Cerebellar cortex (tissue), 1 donor: ENCODE data around the gene SYTL3.
"Not testable (repeated sequence)": the region's sequence is repeated elsewhere in the genome, so short reads cannot be mapped to it uniquely, and the experiment has no call there.

ENCODE experiments used
- DNase-seq: peaks from one replicate; pipeline ENCODE4 v3.0.0-alpha.2; 2015; ENCODE audit warnings: low spot score

Gene SYTL3, protein sequence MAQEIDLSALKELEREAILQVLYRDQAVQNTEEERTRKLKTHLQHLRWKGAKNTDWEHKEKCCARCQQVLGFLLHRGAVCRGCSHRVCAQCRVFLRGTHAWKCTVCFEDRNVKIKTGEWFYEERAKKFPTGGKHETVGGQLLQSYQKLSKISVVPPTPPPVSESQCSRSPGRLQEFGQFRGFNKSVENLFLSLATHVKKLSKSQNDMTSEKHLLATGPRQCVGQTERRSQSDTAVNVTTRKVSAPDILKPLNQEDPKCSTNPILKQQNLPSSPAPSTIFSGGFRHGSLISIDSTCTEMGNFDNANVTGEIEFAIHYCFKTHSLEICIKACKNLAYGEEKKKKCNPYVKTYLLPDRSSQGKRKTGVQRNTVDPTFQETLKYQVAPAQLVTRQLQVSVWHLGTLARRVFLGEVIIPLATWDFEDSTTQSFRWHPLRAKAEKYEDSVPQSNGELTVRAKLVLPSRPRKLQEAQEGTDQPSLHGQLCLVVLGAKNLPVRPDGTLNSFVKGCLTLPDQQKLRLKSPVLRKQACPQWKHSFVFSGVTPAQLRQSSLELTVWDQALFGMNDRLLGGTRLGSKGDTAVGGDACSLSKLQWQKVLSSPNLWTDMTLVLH

GRCh38 chr6:158649289-158650143 is at the start of gene SYTL3:
SYTL3 (plus strand) TSS chr6:158650054; CDS start chr6:158663269, 13,215 bp downstream.
- DNase-seq, result no peak

DNA sequence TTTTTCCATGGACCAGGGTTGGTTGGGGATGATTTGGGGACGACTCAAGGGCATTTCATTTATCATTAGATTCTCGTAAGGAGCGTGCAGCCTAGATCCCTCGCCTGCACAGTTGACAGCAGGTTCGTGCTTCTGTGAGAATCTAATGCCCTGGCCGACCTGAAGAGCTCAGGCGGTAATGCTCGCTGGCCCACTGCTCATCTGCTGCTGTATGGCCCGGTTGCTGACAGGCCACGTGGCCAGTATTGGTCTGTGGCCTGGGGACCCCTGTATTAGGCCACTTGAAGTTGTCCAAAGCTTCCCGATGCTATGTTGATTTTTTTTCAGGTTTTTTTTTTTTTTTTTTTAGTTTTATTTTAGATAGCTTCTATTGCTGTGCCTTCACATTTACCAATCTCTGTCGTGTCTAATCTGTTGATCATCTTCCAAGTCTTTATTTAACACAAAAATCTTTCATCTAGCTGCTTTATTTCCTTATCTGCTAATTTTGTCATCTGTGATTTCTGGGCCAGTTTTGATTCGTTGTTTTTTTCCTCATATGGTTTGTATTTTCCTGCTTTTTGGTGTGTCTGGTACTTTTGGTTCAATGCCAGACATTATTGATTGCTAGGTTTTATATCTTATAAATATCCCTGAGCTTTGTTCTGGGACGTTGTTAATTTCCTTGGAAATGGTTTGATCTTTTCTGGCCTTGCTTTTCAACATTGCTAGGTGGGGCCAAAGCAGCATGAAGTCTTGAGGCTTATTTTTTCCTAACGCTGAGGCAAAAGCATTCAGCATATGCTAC is 46.4 kb upstream of the SYTL3 start:
- no peak for DNase-seq

DNA sequence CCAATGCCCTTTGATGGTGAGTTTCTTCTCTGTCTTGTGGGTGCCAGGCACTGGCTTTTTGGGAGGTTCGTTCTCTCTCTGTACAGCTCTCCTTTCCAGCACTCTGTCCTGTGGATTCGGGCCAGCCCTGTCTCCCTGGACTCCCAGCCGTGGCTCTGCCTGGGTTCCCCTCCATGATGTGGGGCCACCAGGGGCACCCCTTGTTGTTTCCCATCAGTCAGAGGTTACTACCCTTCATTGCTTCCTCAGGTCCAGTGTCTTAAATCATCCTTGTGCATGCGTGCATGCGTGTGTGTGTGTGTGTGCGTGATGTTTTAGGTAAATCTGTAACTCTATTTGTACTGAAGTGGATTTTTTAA is 45.8 kb upstream of the SYTL3 start:
- no peak for DNase-seq

GRCh38 chr6:158605266-158605878 is 44.5 kb upstream of the SYTL3 start:
- DNase-seq, result peak; percentile 82

DNA sequence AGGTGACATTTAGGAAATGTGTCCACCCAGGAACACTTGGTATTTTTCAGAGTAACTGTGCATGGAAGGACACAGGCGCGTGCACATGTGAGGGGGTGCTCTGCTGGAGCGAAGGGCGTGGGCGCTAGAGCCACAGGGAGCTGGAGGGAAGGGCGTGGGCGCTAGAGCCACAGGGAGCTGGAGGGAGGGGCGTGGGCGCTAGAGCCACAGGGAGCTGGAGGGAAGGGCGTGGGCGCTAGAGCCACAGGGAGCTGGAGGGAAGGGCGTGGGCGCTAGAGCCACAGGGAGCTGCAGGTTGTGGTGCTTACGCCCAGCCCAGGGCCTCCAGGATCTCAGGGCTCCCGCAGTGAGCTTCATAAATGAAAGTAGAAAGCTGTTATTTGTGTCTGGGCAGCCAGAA is 43.8 kb upstream of the SYTL3 start:
- not testable (repeated sequence) for DNase-seq

GRCh38 chr6:158606935-158607334 is 42.9 kb upstream of the SYTL3 start:
- no peak for DNase-seq

DNA sequence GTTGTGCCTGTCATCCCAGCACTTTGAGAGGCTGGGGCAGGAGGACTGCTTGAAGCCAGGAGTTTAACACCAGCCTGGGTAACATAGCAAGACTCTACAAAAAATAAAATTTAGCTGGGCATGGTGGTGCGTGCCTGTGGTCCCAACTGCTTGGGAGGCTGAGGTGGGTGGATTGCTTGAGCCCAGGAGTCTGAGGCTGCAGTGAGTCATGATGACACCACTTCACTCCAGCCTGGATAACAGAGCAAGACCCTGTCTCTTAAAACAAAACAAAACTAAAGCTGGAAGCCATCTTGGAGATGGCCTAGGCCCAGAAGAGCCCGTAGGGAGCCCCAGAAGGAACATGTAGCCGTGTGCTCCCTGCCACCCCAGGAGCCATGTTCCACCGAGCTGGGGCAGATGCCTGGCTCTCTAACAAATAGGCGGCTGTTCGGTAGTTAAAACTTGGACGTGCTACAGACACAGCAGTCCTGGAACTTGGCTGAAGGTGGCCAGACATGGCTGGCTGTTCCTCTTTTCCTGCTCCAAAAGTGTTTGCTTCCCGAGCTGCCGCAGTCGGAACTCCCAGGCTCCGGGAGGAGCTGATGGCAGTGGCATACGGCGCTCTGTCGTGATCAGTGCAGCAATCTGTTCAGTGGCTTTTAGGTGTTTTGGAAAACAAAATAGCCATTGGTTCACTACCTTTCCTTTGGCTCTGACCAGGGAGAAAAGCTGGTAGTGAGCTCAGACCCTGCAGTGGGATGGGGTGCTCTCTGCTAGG is 42.3 kb upstream of the SYTL3 start:
- peak; percentile 79 for DNase-seq

DNA sequence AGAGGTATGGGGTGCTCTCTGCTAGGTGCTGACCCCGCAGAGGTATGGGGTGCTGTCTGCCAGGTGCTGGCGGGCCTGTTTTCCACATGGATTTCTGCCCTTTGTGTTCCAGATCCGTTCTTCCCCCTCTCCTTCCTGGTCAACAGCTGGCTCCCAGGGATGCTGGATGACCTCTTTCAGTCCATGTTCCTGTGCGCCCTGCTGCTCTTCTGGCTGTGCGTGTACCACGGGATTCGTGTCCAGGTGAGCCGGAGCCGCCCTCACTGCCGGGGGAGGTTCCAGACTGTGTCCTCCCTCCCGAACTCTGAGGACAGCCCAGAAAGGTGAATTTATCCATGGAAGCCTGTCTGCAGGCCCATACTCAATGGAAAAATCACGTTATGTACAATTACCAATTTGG is 41.6 kb upstream of the SYTL3 start:
- DNase-seq, result no peak

GRCh38 chr6:158609455-158610155 is 40.2 kb upstream of the SYTL3 start:
- no peak for DNase-seq

DNA sequence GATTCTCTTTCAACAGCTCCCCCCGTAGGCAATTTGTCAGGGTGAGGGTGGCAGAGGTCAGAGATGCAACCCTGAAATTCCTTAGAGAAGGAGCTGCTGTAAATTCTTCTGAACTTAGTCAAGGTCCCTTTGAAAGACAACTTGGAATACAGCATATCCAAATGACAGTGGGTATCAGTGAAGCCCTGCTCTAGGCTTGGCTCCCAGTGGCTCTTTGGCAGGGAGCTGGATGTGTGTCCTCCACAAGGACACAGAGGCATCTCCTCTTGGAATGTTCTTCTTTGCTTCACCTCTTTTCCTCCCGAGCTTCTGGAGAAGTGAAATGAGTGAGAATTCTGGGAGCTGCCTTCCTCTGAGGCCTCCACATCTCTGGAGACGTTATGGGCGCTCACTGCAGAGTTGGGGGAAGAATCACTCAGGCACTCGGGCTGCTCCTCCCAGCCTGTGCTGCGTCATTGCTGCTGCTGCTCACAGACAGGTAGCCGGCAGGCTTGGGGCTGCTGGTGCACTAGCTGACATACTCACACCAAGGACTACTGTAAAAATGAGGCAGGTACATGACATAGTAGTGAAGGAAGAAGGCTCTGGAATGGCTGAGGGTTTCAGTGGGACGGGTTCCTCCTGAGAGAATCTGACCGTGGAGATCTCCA is 39.4 kb upstream of the SYTL3 start:
- no peak for DNase-seq

GRCh38 chr6:158611039-158611438 is 38.8 kb upstream of the SYTL3 start:
- DNase-seq, result no peak

DNA sequence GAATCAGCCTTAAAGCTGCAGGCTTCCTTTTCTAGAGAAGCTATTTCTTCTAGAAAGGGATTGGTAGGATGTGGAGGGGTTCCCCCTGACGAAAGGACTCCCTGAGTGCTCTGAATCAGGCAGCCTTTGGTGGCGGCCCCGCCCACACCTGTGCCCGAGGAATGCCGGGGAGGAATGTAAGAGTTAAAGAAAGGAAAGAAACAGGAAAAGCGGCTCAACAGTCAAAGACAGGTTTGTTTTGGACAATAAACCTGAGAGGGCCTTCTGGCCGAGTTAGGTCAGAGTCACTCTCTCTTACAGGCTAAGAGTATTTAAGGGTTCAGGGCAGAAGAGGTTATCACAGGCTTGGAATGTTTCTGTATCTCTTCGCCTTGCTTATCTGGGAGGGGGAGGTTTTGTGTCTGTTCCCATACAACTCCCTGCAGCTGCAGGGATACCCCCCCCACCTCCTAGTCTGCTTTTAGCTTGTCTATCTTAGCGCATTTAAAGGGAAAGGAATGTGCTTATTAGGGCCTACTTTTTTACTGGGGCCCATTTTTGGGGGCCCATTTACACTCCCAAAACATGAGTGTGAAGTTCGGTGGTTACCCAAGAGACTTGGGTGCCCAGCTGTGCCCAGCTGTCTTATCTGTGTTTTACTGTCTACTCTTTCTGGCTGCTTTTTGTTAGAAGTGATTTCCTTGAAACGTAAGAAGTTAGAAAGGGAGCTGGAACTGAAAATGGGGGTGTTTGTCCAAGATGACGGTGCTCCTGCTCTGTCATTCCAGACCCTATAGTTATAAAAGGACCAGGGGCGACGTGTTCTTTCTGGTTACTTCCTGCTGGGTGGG is 38.1 kb upstream of the SYTL3 start:
- DNase-seq, result no peak

DNA sequence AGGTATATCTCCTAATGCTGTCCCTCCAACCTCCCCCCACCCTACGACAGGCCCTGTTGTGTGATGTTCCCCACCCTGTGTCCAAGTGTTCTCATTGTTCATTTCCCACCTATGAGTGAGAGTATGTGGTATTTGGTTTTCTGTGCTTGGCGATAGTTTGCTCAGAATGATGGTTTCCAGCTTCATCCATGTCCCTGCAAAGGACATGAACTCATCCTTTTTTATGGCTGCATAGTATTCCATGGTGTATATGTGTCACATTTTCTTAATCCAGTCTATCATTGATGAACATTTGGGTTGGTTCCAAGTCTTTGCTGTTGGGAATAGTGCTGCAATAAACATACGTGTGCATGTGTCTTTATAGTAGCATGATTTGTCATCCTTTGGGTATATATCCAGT is 35.2 kb upstream of the SYTL3 start:
- DNase-seq, result not testable (repeated sequence)

DNA sequence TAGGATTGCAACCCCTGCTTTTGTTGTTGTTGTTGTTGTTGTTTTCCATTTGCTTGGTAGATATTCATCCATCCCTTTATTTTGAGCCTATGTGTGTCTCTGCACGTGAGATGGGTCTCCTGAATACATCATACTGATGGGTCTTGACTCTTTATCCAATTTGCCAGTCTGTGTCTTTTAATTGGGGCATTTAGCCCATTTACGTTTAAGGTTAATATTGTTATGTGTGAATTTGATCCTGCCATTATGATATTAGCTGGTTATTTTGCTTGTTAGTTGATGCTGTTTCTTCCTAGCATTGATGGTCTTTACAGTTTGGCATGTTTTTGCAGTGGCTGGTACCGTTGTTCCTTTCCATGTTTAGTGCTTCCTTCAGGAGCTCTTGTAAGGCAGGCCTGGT is 31.6 kb upstream of the SYTL3 start:
- DNase-seq, result not testable (repeated sequence)

GRCh38 chr6:158619922-158620801 is 29.7 kb upstream of the SYTL3 start:
- DNase-seq, result no peak

DNA sequence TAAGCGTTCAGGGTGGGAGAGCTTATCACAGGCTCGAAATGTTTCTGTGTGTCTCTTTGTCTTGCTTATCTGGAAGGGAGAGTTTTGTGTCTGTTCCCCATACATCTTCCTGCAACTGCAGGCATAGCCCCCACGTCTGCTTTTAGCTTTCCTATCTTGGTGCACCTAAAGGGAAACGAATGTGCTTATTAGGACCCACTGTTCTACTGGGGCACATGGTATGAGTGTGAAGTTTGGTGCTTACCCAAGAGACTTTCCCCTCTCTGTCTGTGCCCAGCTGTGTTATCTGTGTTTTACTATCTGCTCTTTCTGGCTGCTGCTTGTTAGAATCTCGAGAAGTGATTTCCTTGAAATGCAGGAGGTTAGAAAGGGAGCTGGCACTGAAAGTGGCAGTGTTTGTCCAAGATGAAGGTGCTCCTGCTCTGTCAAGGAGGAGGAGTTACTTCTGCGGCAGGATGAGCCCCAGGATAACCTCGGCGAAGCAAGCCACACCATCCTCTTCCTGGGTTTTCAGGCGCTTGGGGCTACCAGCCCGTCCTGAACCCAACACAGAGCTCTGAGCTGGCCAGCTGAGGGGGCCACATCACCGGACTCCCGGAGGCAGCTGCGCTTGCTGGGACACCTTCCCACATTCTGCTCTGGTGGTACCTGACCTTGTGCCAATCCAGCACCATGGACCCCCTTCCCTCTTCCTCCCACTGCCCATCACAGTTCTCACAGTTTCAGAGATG is 28.7 kb upstream of the SYTL3 start:
- no peak for DNase-seq
